GM12801 (cell line): ENCODE data around the gene SLC25A27.

Experiments used
- TF ChIP-seq, protein P1 (sequence below): IDR thresholded peaks from one replicate; pipeline ENCODE4 v1.5.1; 2011; ENCODE audit warnings: control low read depth; ENCODE audit not compliant: insufficient read length; ENCODE audit errors: extremely low read depth

Gene SLC25A27

DNA sequence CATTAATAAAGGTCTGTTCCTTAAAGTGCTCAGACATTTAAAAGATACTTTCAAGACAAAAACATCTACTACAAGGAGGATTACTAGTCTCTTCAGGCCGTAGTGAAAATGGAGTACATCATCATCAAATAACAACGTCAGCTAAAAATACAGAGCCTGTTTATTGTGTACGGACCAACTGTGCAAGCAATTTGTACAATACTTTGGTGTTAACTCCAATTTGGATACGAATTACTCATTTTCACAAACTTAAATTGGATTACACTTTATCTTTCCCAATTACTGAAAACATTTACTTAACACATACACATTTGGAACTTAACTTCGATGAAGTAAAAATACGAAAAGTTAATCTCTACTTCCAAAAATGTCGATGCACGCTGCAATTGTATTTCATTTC lies 959 bp upstream of the SLC25A27 start:
- TF ChIP-seq, protein P1, sequence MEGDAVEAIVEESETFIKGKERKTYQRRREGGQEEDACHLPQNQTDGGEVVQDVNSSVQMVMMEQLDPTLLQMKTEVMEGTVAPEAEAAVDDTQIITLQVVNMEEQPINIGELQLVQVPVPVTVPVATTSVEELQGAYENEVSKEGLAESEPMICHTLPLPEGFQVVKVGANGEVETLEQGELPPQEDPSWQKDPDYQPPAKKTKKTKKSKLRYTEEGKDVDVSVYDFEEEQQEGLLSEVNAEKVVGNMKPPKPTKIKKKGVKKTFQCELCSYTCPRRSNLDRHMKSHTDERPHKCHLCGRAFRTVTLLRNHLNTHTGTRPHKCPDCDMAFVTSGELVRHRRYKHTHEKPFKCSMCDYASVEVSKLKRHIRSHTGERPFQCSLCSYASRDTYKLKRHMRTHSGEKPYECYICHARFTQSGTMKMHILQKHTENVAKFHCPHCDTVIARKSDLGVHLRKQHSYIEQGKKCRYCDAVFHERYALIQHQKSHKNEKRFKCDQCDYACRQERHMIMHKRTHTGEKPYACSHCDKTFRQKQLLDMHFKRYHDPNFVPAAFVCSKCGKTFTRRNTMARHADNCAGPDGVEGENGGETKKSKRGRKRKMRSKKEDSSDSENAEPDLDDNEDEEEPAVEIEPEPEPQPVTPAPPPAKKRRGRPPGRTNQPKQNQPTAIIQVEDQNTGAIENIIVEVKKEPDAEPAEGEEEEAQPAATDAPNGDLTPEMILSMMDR = no peak

DNA sequence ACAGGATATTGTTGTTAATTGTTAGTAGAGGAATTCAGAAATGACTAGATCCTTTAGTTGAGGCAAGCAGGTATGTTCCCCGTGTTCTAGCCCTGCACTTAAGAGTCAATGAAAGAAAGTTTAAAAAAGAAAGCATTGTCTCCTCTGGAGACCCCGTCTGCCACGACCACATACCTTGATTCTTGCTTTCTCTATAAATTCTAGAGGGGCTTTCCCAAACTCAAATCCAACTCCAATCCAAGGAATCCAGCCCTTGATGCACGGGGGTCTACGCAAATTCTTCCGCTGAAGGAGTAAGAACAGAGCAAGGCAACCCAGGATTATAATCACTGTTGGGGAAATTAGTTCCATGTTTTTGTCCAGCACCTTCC lies 558 bp upstream of the SLC25A27 start:
- TF ChIP-seq, protein P1 = no peak

DNA sequence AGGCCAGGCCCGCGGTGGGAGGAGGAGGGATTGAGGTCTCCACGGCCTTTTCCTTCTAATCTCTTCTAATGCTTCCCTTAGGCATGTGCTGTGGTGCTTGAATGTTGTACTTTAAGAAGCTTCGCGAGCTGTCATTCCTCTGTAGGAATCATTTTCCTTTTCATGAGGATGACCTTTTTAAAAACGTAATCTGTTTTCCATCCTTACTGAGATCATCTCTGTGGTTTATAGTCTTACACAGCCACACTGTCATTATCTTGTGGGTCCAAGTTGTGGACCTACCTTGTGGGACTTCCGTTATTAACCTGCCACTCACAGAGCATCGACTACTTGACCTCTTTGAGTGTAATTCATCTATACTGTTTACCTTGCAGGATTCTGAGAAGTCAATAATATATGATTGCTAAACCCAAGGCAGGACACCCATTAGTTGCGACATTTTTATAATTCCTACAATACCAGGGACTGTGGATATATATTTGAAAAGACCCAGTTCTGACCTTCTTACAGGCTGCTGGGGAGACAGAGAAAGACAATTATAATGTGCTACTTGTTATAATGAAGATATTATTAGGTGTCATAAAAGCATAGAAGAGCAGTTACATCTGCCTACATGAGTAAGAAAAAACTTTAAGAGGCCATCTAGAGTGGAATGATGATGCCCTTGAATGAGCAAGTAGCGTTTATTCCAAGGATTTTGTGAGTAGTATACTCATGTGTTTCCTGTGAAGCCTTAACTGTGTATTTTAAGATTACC lies 842 bp downstream of the SLC25A27 start:
- TF ChIP-seq, protein P1 = no peak

DNA sequence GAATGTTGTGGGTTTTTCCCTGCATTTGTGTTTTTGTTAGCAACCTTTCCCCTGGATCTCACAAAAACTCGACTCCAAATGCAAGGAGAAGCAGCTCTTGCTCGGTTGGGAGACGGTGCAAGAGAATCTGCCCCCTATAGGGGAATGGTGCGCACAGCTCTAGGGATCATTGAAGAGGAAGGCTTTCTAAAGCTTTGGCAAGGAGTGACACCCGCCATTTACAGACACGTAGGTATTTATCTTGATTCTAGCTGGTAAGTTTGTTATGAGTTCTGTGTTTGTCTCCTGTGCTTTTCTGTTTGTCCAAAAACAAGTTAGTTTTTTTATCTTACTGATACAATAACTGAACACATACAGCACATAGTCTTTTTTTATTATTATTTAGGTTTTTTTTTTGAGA lies 3.0 kb downstream of the SLC25A27 start:
- TF ChIP-seq, protein P1 = no peak

- TF ChIP-seq, protein P1 = no peak
These were observed 4.9 kb downstream of the SLC25A27 start for GRCh38 chr6:46657642-46658041.

DNA sequence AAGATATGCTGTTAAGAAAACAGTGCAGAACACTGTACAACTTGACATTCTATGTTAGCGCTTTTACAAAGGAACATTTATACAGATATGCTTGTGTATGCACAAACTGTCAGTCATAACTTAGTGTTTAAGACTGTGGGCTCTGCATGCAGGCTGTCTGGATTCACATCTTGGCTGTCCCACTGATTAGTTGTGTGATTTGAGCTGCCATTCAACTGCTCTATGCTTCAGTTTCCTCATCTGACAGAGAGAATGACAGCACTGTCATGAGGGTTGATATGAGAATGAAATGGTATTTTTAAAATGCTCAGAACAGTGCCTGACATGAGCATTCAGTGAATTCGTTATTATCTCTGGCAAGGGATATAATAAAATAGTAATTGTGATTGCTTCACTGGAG lies 8.7 kb downstream of the SLC25A27 start:
- TF ChIP-seq, protein P1 = no peak

- TF ChIP-seq, protein P1 = no peak
These were observed 14.6 kb downstream of the SLC25A27 start for GRCh38 chr6:46667377-46667776.
